HepG2 (cell line): ENCODE results near the gene ROM1. TPM values are rescaled to one million over a fixed set of nuclear protein-coding genes. Genes with fewer than 3 reads are reported as not detected.

Experiments used
- NFIC ChIP-seq: IDR thresholded peaks from 2 replicates; pipeline ENCODE4 v1.6.1; 2012; ENCODE audit warnings: mild to moderate bottlenecking, low read length, inconsistent platforms
- RARG ChIP-seq: sonication (generic); formaldehyde crosslinking; IDR thresholded peaks from 2 replicates; pipeline ENCODE4 v1.4.0; 2020; ENCODE audit warnings: low read depth, mild to moderate bottlenecking, missing genetic modification reagents
- SMAD3 ChIP-seq: sonication (generic); formaldehyde crosslinking; IDR thresholded peaks from 2 replicates; pipeline ENCODE4 v1.4.0; 2020; ENCODE audit warnings: missing genetic modification reagents
- SMC3 ChIP-seq: IDR thresholded peaks from 2 replicates; pipeline ENCODE4 v1.6.1; 2011; ENCODE audit warnings: low read length, improper control_type of control experiment
- ZBTB1 ChIP-seq: sonication (generic); formaldehyde crosslinking; IDR thresholded peaks from 2 replicates; pipeline ENCODE4 v1.4.0; 2020; ENCODE audit warnings: missing genetic modification reagents, borderline replicate concordance
- ZNF781 ChIP-seq: sonication (generic); formaldehyde crosslinking; IDR thresholded peaks from 2 replicates; pipeline ENCODE4 v1.5.1; 2020; ENCODE audit warnings: borderline replicate concordance, mild to moderate bottlenecking, missing genetic modification reagents; ENCODE audit errors: not compliant biosample characterization
- polyA plus RNA-seq, 8 experiments: library from polyadenylated mRNA; depleted of rRNA in 3 of 8; stranded (reverse) in 7 of 8; unstranded in 1 of 8; fragments of >200 nt; fragmentation: Illumina TruSeq in 4 of 8; extraction: Trizol in 4 of 8; gene quantifications; 2 replicates each; pipeline versions ENCODE4 v1.2.1 to v1.2.3, GENCODE V29; 2011 to 2016; ENCODE audit warnings: low read depth in 4 of 8, missing spikeins in 1 of 8, mixed read lengths in 1 of 8; ENCODE audit not compliant: insufficient read depth in 1 of 8
- total RNA-seq, 5 experiments: library from RNA; depleted of rRNA; stranded (reverse); fragments of >200 nt; fragmentation: Illumina TruSeq; extraction: Trizol; gene quantifications; 2 replicates each; pipeline ENCODE4 v1.2.3, GENCODE V29; 2016; ENCODE audit warnings: low read depth in 1 of 5
- TF ChIP-seq, protein P1 (sequence below): sonication (generic); formaldehyde crosslinking; IDR thresholded peaks from 2 replicates; pipeline ENCODE4 v1.4.0; 2020; ENCODE audit warnings: missing genetic modification reagents, borderline replicate concordance
- TF ChIP-seq, protein P2 (sequence below): sonication (generic); formaldehyde crosslinking; IDR thresholded peaks from 2 replicates; pipeline ENCODE4 v1.5.0; 2020; ENCODE audit warnings: missing genetic modification reagents
- TF ChIP-seq, protein P3 (sequence below): IDR thresholded peaks from 2 replicates; pipeline ENCODE4 v1.6.1; 2016; ENCODE audit warnings: low read depth
- TF ChIP-seq, protein P4 (sequence below): sonication (generic); formaldehyde crosslinking; IDR thresholded peaks from 2 replicates; pipeline ENCODE4 v1.5.0; 2020; ENCODE audit warnings: mild to moderate bottlenecking, missing genetic modification reagents
- TF ChIP-seq, protein P5 (sequence below): IDR thresholded peaks from 2 replicates; pipeline ENCODE4 v1.6.1; 2016; ENCODE audit warnings: mild to moderate bottlenecking, missing biosample characterization, missing genetic modification reagents
- TF ChIP-seq, protein P6 (sequence below), 2 experiments: sonication (generic) in 1 of 2; formaldehyde crosslinking in 1 of 2; IDR thresholded peaks; 2 replicates each; pipeline versions ENCODE4 v1.4.0 to v1.6.1; 2018 to 2020; ENCODE audit warnings: missing genetic modification reagents in 2 of 2, borderline replicate concordance in 1 of 2, low read depth in 1 of 2, mild to moderate bottlenecking in 1 of 2, missing biosample characterization in 1 of 2

ROM1 gene
- total and polyA plus RNA-seq, 2 of the 13 experiments (the other 11 are each of a cell fraction or from before 2014, with no cell fraction given): 1.2 to 2.4 TPM

DNA sequence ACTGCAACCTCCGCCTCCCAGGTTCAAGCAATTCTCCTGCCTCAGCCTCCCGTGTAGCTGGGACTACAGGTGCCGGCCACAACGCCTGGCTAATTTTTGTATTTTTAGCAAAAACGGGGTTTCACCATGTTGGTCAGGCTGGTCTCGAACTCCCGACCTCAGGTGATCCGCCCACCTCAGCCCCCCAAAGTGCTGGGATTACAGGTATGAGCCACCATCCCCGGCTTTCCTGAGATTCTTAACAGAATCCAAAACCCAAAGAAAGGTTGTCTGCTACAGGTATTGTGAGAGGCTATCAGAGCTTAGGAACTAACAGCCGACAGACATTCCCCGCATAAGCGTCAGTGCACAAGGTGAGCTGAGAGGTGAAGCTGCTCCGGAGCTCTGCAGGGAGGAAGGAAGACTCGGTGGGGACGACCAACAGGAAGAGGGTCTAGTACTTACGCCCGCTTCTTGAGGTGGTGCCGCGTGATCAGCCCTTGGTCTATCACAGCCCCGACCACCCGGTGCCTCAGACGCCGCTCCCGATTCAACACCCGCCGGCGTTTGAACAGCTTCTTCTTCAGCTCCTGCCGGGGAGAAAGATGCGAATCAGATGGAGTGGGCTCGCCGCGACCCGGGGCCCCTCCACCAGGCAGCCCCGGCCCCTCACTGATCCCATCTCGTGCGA, 51.5 kb downstream of the ROM1 start (continued):
- TF ChIP-seq ZBTB1 (CRISPR knock-in tag) (no peak), RARG (CRISPR knock-in tag) (no peak), SMC3 (no peak), NFIC (no peak), ZNF781 (peak; percentile 24), SMAD3 (CRISPR knock-in tag) (0 out of 2 replicates have a peak, but pooled peaks have one; percentile 0)
- TF ChIP-seq, protein P1, sequence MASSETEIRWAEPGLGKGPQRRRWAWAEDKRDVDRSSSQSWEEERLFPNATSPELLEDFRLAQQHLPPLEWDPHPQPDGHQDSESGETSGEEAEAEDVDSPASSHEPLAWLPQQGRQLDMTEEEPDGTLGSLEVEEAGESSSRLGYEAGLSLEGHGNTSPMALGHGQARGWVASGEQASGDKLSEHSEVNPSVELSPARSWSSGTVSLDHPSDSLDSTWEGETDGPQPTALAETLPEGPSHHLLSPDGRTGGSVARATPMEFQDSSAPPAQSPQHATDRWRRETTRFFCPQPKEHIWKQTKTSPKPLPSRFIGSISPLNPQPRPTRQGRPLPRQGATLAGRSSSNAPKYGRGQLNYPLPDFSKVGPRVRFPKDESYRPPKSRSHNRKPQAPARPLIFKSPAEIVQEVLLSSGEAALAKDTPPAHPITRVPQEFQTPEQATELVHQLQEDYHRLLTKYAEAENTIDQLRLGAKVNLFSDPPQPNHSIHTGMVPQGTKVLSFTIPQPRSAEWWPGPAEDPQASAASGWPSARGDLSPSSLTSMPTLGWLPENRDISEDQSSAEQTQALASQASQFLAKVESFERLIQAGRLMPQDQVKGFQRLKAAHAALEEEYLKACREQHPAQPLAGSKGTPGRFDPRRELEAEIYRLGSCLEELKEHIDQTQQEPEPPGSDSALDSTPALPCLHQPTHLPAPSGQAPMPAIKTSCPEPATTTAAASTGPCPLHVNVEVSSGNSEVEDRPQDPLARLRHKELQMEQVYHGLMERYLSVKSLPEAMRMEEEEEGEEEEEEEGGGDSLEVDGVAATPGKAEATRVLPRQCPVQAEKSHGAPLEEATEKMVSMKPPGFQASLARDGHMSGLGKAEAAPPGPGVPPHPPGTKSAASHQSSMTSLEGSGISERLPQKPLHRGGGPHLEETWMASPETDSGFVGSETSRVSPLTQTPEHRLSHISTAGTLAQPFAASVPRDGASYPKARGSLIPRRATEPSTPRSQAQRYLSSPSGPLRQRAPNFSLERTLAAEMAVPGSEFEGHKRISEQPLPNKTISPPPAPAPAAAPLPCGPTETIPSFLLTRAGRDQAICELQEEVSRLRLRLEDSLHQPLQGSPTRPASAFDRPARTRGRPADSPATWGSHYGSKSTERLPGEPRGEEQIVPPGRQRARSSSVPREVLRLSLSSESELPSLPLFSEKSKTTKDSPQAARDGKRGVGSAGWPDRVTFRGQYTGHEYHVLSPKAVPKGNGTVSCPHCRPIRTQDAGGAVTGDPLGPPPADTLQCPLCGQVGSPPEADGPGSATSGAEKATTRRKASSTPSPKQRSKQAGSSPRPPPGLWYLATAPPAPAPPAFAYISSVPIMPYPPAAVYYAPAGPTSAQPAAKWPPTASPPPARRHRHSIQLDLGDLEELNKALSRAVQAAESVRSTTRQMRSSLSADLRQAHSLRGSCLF: 0 out of 2 replicates have a peak, but pooled peaks have one; percentile 51
- TF ChIP-seq, protein P2, sequence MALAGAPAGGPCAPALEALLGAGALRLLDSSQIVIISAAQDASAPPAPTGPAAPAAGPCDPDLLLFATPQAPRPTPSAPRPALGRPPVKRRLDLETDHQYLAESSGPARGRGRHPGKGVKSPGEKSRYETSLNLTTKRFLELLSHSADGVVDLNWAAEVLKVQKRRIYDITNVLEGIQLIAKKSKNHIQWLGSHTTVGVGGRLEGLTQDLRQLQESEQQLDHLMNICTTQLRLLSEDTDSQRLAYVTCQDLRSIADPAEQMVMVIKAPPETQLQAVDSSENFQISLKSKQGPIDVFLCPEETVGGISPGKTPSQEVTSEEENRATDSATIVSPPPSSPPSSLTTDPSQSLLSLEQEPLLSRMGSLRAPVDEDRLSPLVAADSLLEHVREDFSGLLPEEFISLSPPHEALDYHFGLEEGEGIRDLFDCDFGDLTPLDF (CRISPR knock-in tag): no peak
- TF ChIP-seq, protein P3, sequence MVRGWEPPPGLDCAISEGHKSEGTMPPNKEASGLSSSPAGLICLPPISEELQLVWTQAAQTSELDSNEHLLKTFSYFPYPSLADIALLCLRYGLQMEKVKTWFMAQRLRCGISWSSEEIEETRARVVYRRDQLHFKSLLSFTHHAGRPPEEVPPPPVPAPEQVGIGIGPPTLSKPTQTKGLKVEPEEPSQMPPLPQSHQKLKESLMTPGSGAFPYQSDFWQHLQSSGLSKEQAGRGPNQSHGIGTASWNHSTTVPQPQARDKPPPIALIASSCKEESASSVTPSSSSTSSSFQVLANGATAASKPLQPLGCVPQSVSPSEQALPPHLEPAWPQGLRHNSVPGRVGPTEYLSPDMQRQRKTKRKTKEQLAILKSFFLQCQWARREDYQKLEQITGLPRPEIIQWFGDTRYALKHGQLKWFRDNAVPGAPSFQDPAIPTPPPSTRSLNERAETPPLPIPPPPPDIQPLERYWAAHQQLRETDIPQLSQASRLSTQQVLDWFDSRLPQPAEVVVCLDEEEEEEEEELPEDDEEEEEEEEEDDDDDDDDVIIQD: no peak
- TF ChIP-seq, protein P4, sequence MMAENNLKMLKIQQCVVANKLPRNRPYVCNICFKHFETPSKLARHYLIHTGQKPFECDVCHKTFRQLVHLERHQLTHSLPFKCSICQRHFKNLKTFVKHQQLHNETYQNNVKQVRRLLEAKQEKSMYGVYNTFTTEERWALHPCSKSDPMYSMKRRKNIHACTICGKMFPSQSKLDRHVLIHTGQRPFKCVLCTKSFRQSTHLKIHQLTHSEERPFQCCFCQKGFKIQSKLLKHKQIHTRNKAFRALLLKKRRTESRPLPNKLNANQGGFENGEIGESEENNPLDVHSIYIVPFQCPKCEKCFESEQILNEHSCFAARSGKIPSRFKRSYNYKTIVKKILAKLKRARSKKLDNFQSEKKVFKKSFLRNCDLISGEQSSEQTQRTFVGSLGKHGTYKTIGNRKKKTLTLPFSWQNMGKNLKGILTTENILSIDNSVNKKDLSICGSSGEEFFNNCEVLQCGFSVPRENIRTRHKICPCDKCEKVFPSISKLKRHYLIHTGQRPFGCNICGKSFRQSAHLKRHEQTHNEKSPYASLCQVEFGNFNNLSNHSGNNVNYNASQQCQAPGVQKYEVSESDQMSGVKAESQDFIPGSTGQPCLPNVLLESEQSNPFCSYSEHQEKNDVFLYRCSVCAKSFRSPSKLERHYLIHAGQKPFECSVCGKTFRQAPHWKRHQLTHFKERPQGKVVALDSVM (CRISPR knock-in tag): peak; percentile 14; the same call in 1 of the 2 replicates
- TF ChIP-seq, protein P5, sequence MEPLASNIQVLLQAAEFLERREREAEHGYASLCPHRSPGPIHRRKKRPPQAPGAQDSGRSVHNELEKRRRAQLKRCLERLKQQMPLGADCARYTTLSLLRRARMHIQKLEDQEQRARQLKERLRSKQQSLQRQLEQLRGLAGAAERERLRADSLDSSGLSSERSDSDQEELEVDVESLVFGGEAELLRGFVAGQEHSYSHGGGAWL (CRISPR knock-in tag): 0 out of 2 replicates have a peak, but pooled peaks have one; percentile 75
- TF ChIP-seq, protein P6, sequence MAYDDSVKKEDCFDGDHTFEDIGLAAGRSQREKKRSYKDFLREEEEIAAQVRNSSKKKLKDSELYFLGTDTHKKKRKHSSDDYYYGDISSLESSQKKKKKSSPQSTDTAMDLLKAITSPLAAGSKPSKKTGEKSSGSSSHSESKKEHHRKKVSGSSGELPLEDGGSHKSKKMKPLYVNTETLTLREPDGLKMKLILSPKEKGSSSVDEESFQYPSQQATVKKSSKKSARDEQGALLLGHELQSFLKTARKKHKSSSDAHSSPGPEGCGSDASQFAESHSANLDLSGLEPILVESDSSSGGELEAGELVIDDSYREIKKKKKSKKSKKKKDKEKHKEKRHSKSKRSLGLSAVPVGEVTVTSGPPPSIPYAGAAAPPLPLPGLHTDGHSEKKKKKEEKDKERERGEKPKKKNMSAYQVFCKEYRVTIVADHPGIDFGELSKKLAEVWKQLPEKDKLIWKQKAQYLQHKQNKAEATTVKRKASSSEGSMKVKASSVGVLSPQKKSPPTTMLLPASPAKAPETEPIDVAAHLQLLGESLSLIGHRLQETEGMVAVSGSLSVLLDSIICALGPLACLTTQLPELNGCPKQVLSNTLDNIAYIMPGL (CRISPR knock-in tag; IDR thresholded peaks at IDR 0.05; ENCODE audit: borderline replicate concordance in 1 of 2, low read depth in 1 of 2): peak in 1 of 2 experiments; percentile 11; a peak in 1 of 4 replicates
- TF ChIP-seq, all 625 proteins: peak for 33
